Uterus (tissue), 4 donors: Measurements from ENCODE around the gene CSF2. TPM values are rescaled to one million over a fixed set of nuclear protein-coding genes. Genes with fewer than 3 reads are reported as not detected.
A peak's percentile ranks its signal among the peaks of the same experiment; 100 is the strongest.

Source experiments
- DNase-seq, 2 donors: peaks; one replicate each; pipeline ENCODE4 v3.0.0-alpha.2; 2019 to 2020
- H3K27ac ChIP-seq, 2 donors: fragments of 200-600 bp; sonication (generic); 1 replicate in 1 of 2; 2 replicates in 1 of 2; pipeline ENCODE4 v1.5.1; 2016 to 2018
- H3K27me3 ChIP-seq, 2 donors: fragments of 200-600 bp; sonication (generic); one replicate each; pipeline ENCODE4 v1.5.1; 2018 to 2019; ENCODE audit warnings: control low read depth in 1 of 2
- H3K36me3 ChIP-seq, 2 donors: fragments of 200-600 bp; sonication (generic); one replicate each; pipeline ENCODE4 v1.5.1; 2019; ENCODE audit warnings: control low read depth in 1 of 2
- H3K4me1 ChIP-seq, 2 donors: fragments of 200-600 bp; sonication (generic); one replicate each; pipeline ENCODE4 v1.5.1; 2018 to 2019; ENCODE audit warnings: control low read depth in 1 of 2
- H3K4me3 ChIP-seq, 2 donors: fragments of 200-600 bp; sonication (generic); 1 replicate in 1 of 2; 2 replicates in 1 of 2; pipeline ENCODE4 v1.5.1; 2018 to 2019; ENCODE audit warnings: mild to moderate bottlenecking in 1 of 2
- H3K9me3 ChIP-seq, 2 donors: fragments of 200-600 bp; sonication (generic); one replicate each; pipeline ENCODE4 v1.5.1; 2019; ENCODE audit warnings: control low read depth in 1 of 2
- CTCF ChIP-seq, 4 experiments: fragments of 200-600 bp in 2 of 4; fragments of 450-650 bp in 2 of 4; sonication (generic) in 2 of 4; IDR thresholded peaks; one replicate each; pipeline ENCODE4 v1.5.1; 2016 to 2019; ENCODE audit warnings: antibody characterized with exemption in 4 of 4, mild to moderate bottlenecking in 2 of 4, moderate library complexity in 1 of 4
- POLR2A ChIP-seq, 2 donors: fragments of 450-650 bp; IDR thresholded peaks; one replicate each; pipeline ENCODE4 v1.6.1; 2016; ENCODE audit warnings: antibody characterized with exemption in 2 of 2, mild to moderate bottlenecking in 1 of 2, moderate library complexity in 1 of 2
- intact Hi-C: fragments of 100-400 bp; cut with DNase I; formaldehyde crosslinking; loops from one replicate; pipeline ENCODE4 v1.15.1; 2023; ENCODE audit warnings: low total_unique reads
- total RNA-seq, 4 donors: library from RNA; depleted of rRNA in 3 of 4; stranded (reverse); fragments of >200 nt in 3 of 4; gene quantifications; one replicate each; pipeline versions ENCODE4 v1.1.0 to v1.2.4, GENCODE V29; 2014 to 2023
- donor health status: DM: yes; HTN: yes; CAD: no.

CSF2 gene
- total RNA-seq, 4 donors from 2014 or later: not detected

- H3K36me3 ChIP-seq: no peaks in the 10 kb centered on the region
- H3K4me1 ChIP-seq: no peaks in the 10 kb centered on the region
- no peak for TF ChIP-seq POLR2A (IDR thresholded peaks at IDR 0.05)
- no peak for TF ChIP-seq CTCF (IDR thresholded peaks at IDR 0.05)
- no peaks in the 10 kb centered on the region for H3K27me3 ChIP-seq
- no peak overlapping the region for H3K4me3 ChIP-seq
- peak in 1 of 2 donors; percentile 1 for DNase-seq
- intact Hi-C loops: no loop called here
- no peaks in the 10 kb centered on the region for H3K9me3 ChIP-seq
- H3K27ac ChIP-seq: no peak overlapping the region
Measured at GRCh38 chr5:132057498-132058255, 15.9 kb upstream of the CSF2 start.

DNA sequence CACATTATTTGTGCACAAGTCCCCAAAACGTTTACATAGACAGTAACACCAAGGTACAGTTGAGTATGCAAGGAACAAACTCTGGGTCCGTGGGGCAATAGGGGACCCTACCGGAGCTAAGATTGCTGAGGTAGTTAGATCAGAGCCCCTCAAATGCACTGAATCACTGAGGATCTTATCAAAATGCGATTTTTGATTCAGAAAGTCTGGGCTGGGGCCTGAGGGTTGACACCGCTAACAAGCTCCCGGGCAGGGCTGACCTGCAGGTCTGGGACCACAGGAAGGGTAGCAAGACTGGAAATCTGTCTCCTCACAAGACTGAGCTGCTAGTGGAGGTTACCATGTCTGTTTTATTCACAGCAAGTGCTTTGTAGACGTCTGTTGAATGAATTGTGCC, 14.9 kb upstream of the CSF2 start:
- H3K9me3 ChIP-seq: no peaks in the 10 kb centered on the region
- intact Hi-C loops: no loop called here
- H3K27me3 ChIP-seq: no peaks in the 10 kb centered on the region
- TF ChIP-seq CTCF (IDR thresholded peaks at IDR 0.05): no peak
- TF ChIP-seq POLR2A (IDR thresholded peaks at IDR 0.05): no peak
- peak in 1 of 2 donors; percentile 3 for DNase-seq
- no peak overlapping the region for H3K4me3 ChIP-seq
- H3K4me1 ChIP-seq: no peaks in the 10 kb centered on the region
- no peak overlapping the region for H3K27ac ChIP-seq
- H3K36me3 ChIP-seq: no peaks in the 10 kb centered on the region

GRCh38 chr5:132059043-132059695, 14.4 kb upstream of the CSF2 start:
- TF ChIP-seq POLR2A (IDR thresholded peaks at IDR 0.05) (no peak), CTCF (IDR thresholded peaks at IDR 0.05) (no peak)
- Histone ChIP-seq H3K27me3 (no peaks in the 10 kb centered on the region), H3K4me3 (no peak overlapping the region), H3K27ac (no peak overlapping the region), H3K36me3 (no peaks in the 10 kb centered on the region), H3K4me1 (no peaks in the 10 kb centered on the region), H3K9me3 (no peaks in the 10 kb centered on the region)
- intact Hi-C loops: no loop called here
- peak; percentile 8 to 9 for DNase-seq

GRCh38 chr5:132059696-132060500, 13.7 kb upstream of the CSF2 start:
- H3K4me3 ChIP-seq: no peak overlapping the region
- no peaks in the 10 kb centered on the region for H3K4me1 ChIP-seq
- DNase-seq: peak; percentile 9
- no peaks in the 10 kb centered on the region for H3K27me3 ChIP-seq
- intact Hi-C loops: loop anchor here (5.0 kb wide), 1 partner anchor 473 kb away; no protein-coding TSS in a partner anchor
- H3K27ac ChIP-seq: no peak overlapping the region
- TF ChIP-seq CTCF (IDR thresholded peaks at IDR 0.05) (no peak), POLR2A (IDR thresholded peaks at IDR 0.05) (no peak)
- no peaks in the 10 kb centered on the region for H3K9me3 ChIP-seq
- no peaks in the 10 kb centered on the region for H3K36me3 ChIP-seq
